ENCODE data around the gene GLRA3. TPM values are rescaled to one million over a fixed set of nuclear protein-coding genes. Genes with fewer than 3 reads are reported as not detected.

The GLRA3 gene
- total RNA-seq, 3 donors from 2014 or later (not counting 1 experiment from before 2014, with no cell fraction given): not detected

DNA sequence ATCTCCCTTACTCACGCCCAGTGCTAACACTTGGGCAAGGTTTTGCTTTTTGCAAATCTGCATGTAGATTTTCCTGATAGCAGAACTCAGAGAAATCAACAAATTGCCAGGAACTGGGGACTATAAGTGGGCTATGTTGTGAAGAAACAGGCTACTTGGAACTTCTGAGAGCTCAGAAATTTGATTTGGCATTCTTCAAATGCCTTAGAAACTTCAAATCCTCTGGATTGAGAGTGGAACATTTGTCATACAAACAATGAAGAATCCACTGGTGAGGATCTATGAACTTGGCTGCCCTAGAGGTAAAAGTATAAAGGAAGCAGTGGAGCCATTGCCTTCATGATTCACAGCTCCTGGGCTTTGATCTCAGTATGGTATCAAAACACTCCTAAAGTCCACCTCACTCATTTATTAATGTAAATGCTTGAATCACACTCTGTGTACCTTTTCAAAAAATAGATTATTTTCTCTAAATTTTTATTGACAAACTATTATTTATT lies 126.0 kb downstream of the GLRA3 start:
- peaks cover 0 to 2% of the 10 kb centered on the region in 2 donors for H3K9me3 Mint-ChIP-seq

DNA sequence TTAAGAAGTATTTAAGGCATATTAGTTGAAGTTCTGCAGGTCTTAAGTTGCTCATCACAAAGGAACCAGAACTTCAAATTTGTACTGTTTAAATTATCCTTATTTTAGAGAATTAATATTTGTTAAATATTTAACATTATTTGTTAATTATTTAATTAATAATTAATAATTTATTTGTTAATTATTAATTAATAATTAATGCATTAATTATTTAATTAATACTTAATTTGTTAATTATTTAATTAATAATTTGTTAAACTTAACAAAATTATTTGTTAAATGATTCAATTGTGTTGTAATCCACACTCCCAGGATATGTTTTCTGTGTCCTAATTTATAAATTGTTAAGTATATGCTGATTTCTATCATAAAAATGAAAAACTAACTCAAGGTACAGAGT lies 129.4 kb downstream of the GLRA3 start:
- H3K36me3 Mint-ChIP-seq: no peaks in the 10 kb centered on the region
- no peaks in the 10 kb centered on the region for H3K27me3 Mint-ChIP-seq (ENCODE audit: low read depth in 2 of 2)
- Histone ChIP-seq H3K36me3 (ENCODE audit: control insufficient read depth, insufficient read depth, low read length) (no peaks in the 10 kb centered on the region), H3K4me3 (ENCODE audit: low read length) (no peak overlapping the region), H3K4me1 (ENCODE audit: control insufficient read depth, insufficient read depth, low read length) (no peaks in the 10 kb centered on the region), H3K27ac (ENCODE audit: low read length) (no peak overlapping the region), H3K9me3 (ENCODE audit: control insufficient read depth, insufficient read depth, low read length) (no peaks in the 10 kb centered on the region), H3K27me3 (ENCODE audit: control insufficient read depth, insufficient read depth, low read length) (no peaks in the 10 kb centered on the region)
- no peak overlapping the region for H3K27ac Mint-ChIP-seq
- peaks cover 0 to 1% of the 10 kb centered on the region in 2 donors for H3K9me3 Mint-ChIP-seq
- no peak for TF ChIP-seq CTCF (IDR thresholded peaks at IDR 0.05)
- no peak for DNase-seq
- no peak for ATAC-seq
- no peak overlapping the region for H3K4me3 Mint-ChIP-seq
- H3K4me1 Mint-ChIP-seq: no peaks in the 10 kb centered on the region
- intact Hi-C loops (cut with micrococcal nuclease): no loop called here

More for the DNA sequence above, 126.0 kb downstream of the GLRA3 start:
- DNase-seq (no peak), ATAC-seq (peak in 1 of 3 donors; percentile 39)
- TF ChIP-seq CTCF (IDR thresholded peaks at IDR 0.05): no peak
- intact Hi-C loops (cut with micrococcal nuclease): no loop called here
- Histone ChIP-seq H3K36me3 (ENCODE audit: control insufficient read depth, insufficient read depth, low read length) (no peaks in the 10 kb centered on the region), H3K4me1 (ENCODE audit: control insufficient read depth, insufficient read depth, low read length) (no peaks in the 10 kb centered on the region), H3K27ac (ENCODE audit: low read length) (no peak overlapping the region), H3K27me3 (ENCODE audit: control insufficient read depth, insufficient read depth, low read length) (no peaks in the 10 kb centered on the region), H3K4me3 (ENCODE audit: low read length) (no peak overlapping the region), H3K9me3 (ENCODE audit: control insufficient read depth, insufficient read depth, low read length) (no peaks in the 10 kb centered on the region)
- WGBS (ENCODE audit: insufficient coverage): 100% methylated on average over 1 of the region's 1 CpG
- Mint-ChIP-seq H3K27me3 (ENCODE audit: low read depth in 2 of 2) (no peaks in the 10 kb centered on the region), H3K4me3 (no peak overlapping the region), H3K27ac (no peak overlapping the region), H3K36me3 (no peaks in the 10 kb centered on the region), H3K4me1 (no peaks in the 10 kb centered on the region)

- H3K9me3 Mint-ChIP-seq: peaks cover 2% of the 10 kb centered on the region in 2 donors
- no peaks in the 10 kb centered on the region for H3K36me3 Mint-ChIP-seq
- no peak for TF ChIP-seq CTCF (IDR thresholded peaks at IDR 0.05)
- H3K9me3 ChIP-seq (ENCODE audit: control insufficient read depth, insufficient read depth, low read length): no peaks in the 10 kb centered on the region
- no peak for DNase-seq
- intact Hi-C loops (cut with micrococcal nuclease): no loop called here
- no peaks in the 10 kb centered on the region for H3K4me1 Mint-ChIP-seq
- H3K27me3 Mint-ChIP-seq (ENCODE audit: low read depth in 2 of 2): no peaks in the 10 kb centered on the region
- H3K27ac Mint-ChIP-seq: no peak overlapping the region
- H3K27ac ChIP-seq (ENCODE audit: low read length): no peak overlapping the region
- 60% methylated on average over 3 of the region's 4 CpGs for WGBS (ENCODE audit: insufficient coverage)
- no peak overlapping the region for H3K4me3 ChIP-seq (ENCODE audit: low read length)
- no peaks in the 10 kb centered on the region for H3K4me1 ChIP-seq (ENCODE audit: control insufficient read depth, insufficient read depth, low read length)
- ATAC-seq: no peak
- H3K4me3 Mint-ChIP-seq: no peak overlapping the region
- H3K36me3 ChIP-seq (ENCODE audit: control insufficient read depth, insufficient read depth, low read length): no peaks in the 10 kb centered on the region
- no peaks in the 10 kb centered on the region for H3K27me3 ChIP-seq (ENCODE audit: control insufficient read depth, insufficient read depth, low read length)
Observed at GRCh38 chr4:174697896-174698295, 131.2 kb downstream of the GLRA3 start.

GRCh38 chr4:174697202-174697601 lies 131.8 kb downstream of the GLRA3 start:
- Mint-ChIP-seq H3K36me3 (no peaks in the 10 kb centered on the region), H3K27me3 (ENCODE audit: low read depth in 2 of 2) (no peaks in the 10 kb centered on the region), H3K4me3 (no peak overlapping the region), H3K27ac (no peak overlapping the region), H3K4me1 (no peaks in the 10 kb centered on the region), H3K9me3 (peaks cover 2% of the 10 kb centered on the region in 2 donors)
- H3K27ac ChIP-seq (ENCODE audit: low read length): no peak overlapping the region
- no peak for TF ChIP-seq CTCF (IDR thresholded peaks at IDR 0.05)
- no peak overlapping the region for H3K4me3 ChIP-seq (ENCODE audit: low read length)
- WGBS (ENCODE audit: insufficient coverage): no CpG with 5 or more reads among the region's 1 CpG
- no peaks in the 10 kb centered on the region for H3K27me3 ChIP-seq (ENCODE audit: control insufficient read depth, insufficient read depth, low read length)
- H3K9me3 ChIP-seq (ENCODE audit: control insufficient read depth, insufficient read depth, low read length): no peaks in the 10 kb centered on the region
- DNase-seq: no peak
- intact Hi-C loops (cut with micrococcal nuclease): no loop called here
- ATAC-seq: no peak
- no peaks in the 10 kb centered on the region for H3K36me3 ChIP-seq (ENCODE audit: control insufficient read depth, insufficient read depth, low read length)
- H3K4me1 ChIP-seq (ENCODE audit: control insufficient read depth, insufficient read depth, low read length): no peaks in the 10 kb centered on the region
